Fibroblast of the aortic adventitia (primary cell): Measurements from ENCODE around the gene NLRX1. TPM values are rescaled to one million over a fixed set of nuclear protein-coding genes. Genes with fewer than 3 reads are reported as not detected.

ENCODE experiments used
- DNase-seq: peaks from one replicate; pipeline ENCODE4 v3.0.0-alpha.2; 2010; ENCODE audit warnings: low read depth
- H3K4me3 ChIP-seq: 2 replicates; pipeline ENCODE4 v1.5.1; 2011; ENCODE audit warnings: low read depth, mild to moderate bottlenecking, control low read depth, low read length, moderate library complexity
- total RNA-seq: library from RNA; depleted of rRNA; stranded (reverse); fragments of >200 nt; gene quantifications from 2 replicates; pipeline ENCODE4 v1.2.3, GENCODE V29; 2012; ENCODE audit warnings: low replicate concordance
- TF ChIP-seq, protein P1 (sequence below): IDR thresholded peaks from 2 replicates; pipeline ENCODE4 v1.5.1; 2011; ENCODE audit warnings: mild to moderate bottlenecking, low read length, control low read depth, inconsistent platforms; ENCODE audit not compliant: insufficient read depth

NLRX1 gene, protein sequence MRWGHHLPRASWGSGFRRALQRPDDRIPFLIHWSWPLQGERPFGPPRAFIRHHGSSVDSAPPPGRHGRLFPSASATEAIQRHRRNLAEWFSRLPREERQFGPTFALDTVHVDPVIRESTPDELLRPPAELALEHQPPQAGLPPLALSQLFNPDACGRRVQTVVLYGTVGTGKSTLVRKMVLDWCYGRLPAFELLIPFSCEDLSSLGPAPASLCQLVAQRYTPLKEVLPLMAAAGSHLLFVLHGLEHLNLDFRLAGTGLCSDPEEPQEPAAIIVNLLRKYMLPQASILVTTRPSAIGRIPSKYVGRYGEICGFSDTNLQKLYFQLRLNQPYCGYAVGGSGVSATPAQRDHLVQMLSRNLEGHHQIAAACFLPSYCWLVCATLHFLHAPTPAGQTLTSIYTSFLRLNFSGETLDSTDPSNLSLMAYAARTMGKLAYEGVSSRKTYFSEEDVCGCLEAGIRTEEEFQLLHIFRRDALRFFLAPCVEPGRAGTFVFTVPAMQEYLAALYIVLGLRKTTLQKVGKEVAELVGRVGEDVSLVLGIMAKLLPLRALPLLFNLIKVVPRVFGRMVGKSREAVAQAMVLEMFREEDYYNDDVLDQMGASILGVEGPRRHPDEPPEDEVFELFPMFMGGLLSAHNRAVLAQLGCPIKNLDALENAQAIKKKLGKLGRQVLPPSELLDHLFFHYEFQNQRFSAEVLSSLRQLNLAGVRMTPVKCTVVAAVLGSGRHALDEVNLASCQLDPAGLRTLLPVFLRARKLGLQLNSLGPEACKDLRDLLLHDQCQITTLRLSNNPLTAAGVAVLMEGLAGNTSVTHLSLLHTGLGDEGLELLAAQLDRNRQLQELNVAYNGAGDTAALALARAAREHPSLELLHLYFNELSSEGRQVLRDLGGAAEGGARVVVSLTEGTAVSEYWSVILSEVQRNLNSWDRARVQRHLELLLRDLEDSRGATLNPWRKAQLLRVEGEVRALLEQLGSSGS
- 16.5 and 18.3 TPM in 2 replicates for total RNA-seq

DNA sequence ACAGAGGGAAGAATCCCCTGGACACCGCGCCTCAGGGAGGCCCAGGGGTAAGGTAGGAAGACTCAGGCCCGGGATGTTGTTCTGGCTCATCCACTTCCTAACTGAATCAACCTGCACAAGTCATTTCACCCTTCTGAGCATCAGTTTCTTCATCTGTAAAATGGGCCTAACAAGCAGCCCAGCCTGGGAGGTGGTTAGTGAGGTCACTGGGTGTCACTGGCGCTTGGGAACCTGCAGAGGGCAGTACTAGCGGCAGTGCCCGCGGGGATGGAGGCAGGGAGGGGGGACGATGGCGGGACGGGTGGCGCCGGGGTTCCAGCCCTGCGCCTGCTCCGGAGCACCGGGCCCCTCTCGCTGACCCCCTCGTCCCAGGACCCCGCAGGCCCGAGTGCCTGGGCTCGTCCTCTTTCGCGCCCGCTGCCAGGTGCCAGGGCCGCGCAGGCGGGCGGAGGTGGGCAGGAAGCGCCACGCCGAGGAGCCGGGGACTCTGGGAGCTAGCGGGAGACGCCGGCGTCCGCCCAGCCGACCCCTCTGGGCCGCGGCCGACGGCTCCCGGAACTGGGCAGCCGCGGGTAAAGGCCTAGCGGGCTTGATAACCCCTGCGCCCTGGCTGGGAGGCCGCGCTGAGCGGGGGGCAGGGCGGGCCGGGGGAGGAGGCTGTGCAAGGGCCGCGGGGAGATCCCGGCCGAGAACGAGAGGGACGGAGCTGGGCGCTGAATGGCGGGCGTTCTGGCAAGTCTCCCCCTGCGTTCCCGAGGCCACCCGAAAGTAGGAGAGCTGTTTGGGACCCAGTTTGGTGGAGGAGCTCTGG lies at the start of gene NLRX1:
Gene NLRX1, plus strand, starts transcription at position 255 of the 811 bp plus-strand sequence. CDS start 2,679 bp downstream, outside the sequence.
- H3K4me3 ChIP-seq, result peak within 1 kb of the TSS; percentile 75
- TF ChIP-seq, protein P1, sequence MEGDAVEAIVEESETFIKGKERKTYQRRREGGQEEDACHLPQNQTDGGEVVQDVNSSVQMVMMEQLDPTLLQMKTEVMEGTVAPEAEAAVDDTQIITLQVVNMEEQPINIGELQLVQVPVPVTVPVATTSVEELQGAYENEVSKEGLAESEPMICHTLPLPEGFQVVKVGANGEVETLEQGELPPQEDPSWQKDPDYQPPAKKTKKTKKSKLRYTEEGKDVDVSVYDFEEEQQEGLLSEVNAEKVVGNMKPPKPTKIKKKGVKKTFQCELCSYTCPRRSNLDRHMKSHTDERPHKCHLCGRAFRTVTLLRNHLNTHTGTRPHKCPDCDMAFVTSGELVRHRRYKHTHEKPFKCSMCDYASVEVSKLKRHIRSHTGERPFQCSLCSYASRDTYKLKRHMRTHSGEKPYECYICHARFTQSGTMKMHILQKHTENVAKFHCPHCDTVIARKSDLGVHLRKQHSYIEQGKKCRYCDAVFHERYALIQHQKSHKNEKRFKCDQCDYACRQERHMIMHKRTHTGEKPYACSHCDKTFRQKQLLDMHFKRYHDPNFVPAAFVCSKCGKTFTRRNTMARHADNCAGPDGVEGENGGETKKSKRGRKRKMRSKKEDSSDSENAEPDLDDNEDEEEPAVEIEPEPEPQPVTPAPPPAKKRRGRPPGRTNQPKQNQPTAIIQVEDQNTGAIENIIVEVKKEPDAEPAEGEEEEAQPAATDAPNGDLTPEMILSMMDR, result peak; percentile 90
- DNase-seq, result peak; percentile 82

DNA sequence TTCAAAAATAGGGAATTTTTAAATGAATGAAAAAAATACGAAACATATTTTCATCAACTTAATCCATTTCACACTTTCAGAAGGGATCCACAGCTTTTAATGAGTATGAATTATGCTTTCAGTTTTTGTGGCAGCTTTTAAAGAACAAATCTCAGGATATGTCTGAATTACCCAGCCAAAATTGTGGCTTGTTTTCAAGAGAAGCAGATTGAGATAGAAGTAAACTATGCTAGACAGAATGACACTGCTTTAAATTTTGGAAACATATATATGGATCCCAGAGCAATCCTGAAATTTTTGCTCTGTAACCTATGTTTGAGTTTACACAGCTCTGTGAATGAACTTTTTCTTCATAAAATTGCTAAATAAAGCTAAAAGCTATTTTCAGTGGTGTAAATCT lies 49.6 kb upstream of the NLRX1 start:
- DNase-seq, result no peak
- TF ChIP-seq, protein P1, result no peak
- H3K4me3 ChIP-seq, result no peak overlapping the region

DNA sequence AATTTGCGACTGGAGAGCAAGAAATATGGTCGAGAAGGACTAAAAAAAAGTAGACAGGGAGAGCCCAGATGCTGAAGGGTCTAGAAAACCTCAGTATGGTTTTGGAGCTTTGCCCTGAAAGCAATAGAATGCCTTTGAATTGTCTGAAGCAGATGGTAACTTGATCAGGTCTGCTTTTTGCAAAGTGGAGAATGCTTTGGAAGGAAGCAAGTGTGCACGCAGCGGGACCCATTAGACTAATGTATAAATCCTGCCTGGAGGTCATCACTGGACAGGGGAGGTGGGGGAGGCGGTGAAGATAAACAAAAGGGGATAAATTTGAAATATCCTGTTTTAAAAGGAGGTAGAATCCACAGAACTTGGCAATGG lies 47.9 kb upstream of the NLRX1 start:
- peak overlapping the region; percentile 74 for H3K4me3 ChIP-seq
- TF ChIP-seq, protein P1, result no peak
- peak; percentile 64 for DNase-seq

DNA sequence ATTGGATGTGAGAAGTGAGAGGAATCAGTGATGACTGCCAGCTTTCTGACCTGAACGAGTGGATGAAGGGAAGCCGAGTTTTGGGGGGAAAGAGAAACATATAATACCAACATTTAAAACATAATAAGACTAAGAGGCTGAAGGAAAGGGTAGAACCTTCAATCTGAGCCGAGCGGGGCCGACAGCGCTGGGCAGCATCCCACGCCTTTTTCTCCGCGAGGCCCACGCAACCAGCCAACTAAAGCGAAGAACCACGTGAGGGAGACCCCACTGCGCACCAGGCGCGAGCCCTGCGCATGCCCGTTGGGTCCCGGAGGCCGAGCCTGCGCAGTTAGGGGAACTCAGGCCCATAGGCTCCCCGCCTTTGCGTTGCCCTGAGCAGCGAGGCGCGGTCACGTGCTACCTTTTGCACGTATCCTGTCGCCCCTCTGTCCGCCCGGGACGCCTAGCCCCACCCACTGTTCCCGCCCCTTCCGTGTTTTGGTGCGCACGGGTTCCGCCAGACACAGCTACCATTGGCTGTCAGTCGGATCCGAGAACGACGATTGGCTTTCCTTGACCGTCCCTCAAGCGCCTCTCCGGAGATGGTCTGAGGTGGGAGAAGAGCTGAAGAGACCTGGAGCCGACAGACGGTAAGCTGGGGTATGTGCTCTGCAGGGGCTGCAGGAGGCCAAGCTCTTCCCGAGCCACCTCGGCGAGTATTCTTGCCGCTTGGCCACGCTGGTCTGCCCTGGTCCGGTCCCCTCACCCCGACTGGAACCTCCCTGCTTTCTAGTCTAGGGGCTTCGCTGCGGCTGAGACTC lies 47.3 kb upstream of the NLRX1 start, which contains the start of gene HINFP:
Gene HINFP, plus strand, starts transcription at position 573 of the 803 bp plus-strand sequence. CDS start 5,365 bp downstream, outside the sequence.
- TF ChIP-seq, protein P1, result no peak
- peak; percentile 98 for DNase-seq
- H3K4me3 ChIP-seq, result peak within 1 kb of the TSS; percentile 100

DNA sequence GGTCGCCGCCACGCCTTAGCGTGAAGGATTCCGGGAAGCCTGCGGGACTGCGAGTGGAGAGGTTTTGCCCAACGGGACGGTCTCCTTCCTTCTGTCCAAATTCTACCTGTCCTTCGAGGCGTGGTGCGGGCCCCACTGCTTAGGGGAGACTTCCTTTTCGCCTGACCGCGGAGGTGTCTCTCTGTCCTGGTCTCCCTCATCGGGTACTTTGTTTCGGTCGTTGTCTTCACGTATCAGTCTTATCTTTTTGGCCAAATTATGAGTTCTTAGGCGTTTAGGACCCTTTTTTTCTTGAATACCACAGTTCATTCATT lies 46.8 kb upstream of the NLRX1 start:
- TF ChIP-seq, protein P1, result no peak
- no peak for DNase-seq
- peak overlapping the region; percentile 100 for H3K4me3 ChIP-seq
